SJSA1 (cell line): ENCODE results near the gene FMN2. TPM values are rescaled to one million over a fixed set of nuclear protein-coding genes. Genes with fewer than 3 reads are reported as not detected.
A peak's percentile ranks its signal among the peaks of the same experiment; 100 is the strongest.

Source experiments
- DNase-seq, 2 experiments: peaks; one replicate each; pipeline ENCODE4 v3.0.0-alpha.2; 2015 to 2020; ENCODE audit warnings: low spot score in 2 of 2, low read depth in 1 of 2
- H3K27ac ChIP-seq: fragments of 250-450 bp; sonication (Bioruptor Pico); 2 replicates; pipeline ENCODE4 v1.5.1; 2020; ENCODE audit warnings: mild to moderate bottlenecking, moderate library complexity
- H3K27me3 ChIP-seq: fragments of 250-450 bp; sonication (Bioruptor Pico); replicated peaks from 2 replicates; pipeline ENCODE4 v1.5.1; 2020; ENCODE audit warnings: mild to moderate bottlenecking, moderate library complexity
- H3K36me3 ChIP-seq: fragments of 250-450 bp; sonication (Bioruptor Pico); 2 replicates; pipeline ENCODE4 v1.5.1; 2020; ENCODE audit warnings: mild to moderate bottlenecking
- H3K4me1 ChIP-seq: fragments of 250-450 bp; sonication (Bioruptor Pico); replicated peaks from 2 replicates; pipeline ENCODE4 v1.6.1; 2021; ENCODE audit warnings: mild to moderate bottlenecking
- H3K4me3 ChIP-seq: fragments of 250-450 bp; sonication (Bioruptor Pico); 2 replicates; pipeline ENCODE4 v1.5.1; 2020; ENCODE audit warnings: mild to moderate bottlenecking
- H3K9me3 ChIP-seq: fragments of 250-450 bp; sonication (Bioruptor Pico); replicated peaks from 2 replicates; pipeline ENCODE4 v1.5.1; 2020; ENCODE audit warnings: mild to moderate bottlenecking
- total RNA-seq: library from RNA; depleted of rRNA; stranded (reverse); fragments of >200 nt; shearing (Covaris generic); gene quantifications from 2 replicates; pipeline ENCODE4 v1.2.3, GENCODE V29; 2014

Gene FMN2
- total RNA-seq, 1 experiment from 2014 or later: 12.7 TPM

DNA sequence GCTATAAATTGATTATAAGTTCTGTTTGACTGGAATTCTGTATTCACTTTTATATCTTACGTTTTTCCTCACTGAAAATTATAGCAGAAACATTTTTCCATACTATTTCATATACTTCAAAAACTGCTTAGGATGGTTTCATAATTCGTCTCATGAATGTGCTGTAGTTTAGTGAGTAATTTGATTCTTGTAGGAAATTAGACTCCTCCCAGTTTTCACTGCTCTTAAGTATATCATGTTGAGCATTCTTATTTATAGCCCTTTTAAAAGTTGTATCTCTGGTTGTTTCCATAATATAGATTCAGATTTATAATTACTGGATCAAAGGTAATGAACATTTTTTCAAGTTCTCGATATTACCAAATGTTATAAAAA lies 250.6 kb downstream of the FMN2 start:
- no peak for DNase-seq
- H3K4me3 ChIP-seq: no peak overlapping the region
- no peaks in the 10 kb centered on the region for H3K27me3 ChIP-seq
- peaks cover 4% of the 10 kb centered on the region for H3K4me1 ChIP-seq
- H3K9me3 ChIP-seq: no peaks in the 10 kb centered on the region
- H3K36me3 ChIP-seq: no peaks in the 10 kb centered on the region
- H3K27ac ChIP-seq: no peak overlapping the region

DNA sequence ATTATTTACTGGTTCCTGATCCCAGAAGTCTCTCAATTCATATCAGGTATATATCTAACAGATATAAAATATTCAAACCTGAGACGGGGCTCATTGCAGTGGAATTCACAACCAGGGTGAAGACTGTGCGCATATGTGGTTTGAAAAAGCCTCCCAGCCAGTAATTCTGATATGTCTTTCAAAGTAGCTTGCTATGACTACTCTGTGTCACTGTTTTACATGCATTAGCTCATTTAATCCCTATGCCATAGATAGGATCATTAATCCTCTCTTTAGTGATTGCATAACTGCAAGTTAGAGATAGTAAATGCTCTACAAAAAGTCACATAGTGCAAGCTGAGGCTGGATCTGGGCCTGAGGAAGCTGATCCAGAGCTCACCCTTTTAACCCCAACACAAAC lies 251.4 kb downstream of the FMN2 start:
- no peak for DNase-seq
- Histone ChIP-seq H3K9me3 (no peaks in the 10 kb centered on the region), H3K4me1 (peaks cover 4% of the 10 kb centered on the region), H3K4me3 (no peak overlapping the region), H3K36me3 (no peaks in the 10 kb centered on the region), H3K27ac (no peak overlapping the region), H3K27me3 (no peaks in the 10 kb centered on the region)

DNA sequence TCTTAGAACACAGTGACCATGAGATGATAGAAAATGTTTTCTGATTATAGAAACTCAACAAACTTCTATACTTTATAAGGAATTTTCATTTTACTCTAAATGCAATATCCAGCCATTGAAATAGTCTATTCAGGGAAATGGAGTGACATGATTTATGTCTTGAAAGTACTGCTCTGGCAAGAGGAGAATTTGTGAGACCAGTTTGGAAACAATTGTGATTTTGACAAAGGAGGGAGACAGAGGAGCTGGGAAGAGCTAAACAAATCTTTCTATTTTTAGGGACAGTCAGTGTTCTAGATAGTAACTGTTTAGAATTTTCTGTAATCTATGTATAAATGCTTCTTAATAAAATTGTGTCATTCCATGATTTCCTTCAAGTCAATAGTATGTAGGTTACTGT lies 252.3 kb downstream of the FMN2 start:
- H3K27ac ChIP-seq: no peak overlapping the region
- H3K4me3 ChIP-seq: no peak overlapping the region
- H3K9me3 ChIP-seq: no peaks in the 10 kb centered on the region
- no peaks in the 10 kb centered on the region for H3K36me3 ChIP-seq
- no peaks in the 10 kb centered on the region for H3K27me3 ChIP-seq
- H3K4me1 ChIP-seq: peaks cover 4% of the 10 kb centered on the region
- no peak for DNase-seq

DNA sequence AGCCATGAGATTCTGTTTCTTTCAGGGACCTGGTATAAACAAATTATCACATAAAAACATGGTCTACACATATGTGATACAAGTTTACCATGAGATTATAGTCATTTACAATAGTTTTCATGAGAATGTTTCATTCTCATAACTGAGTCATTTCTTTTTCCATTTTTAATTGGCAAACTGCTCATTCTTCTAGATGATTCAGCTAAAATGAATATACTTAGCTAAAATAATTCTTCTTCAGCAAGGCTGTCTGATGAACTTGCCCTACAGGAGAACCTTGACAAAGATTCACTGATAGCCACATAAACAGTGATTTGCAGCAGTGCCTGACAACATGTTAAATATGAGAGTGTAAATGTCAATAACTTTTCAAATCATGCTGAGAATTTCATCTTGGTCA lies 253.2 kb downstream of the FMN2 start:
- Histone ChIP-seq H3K27me3 (no peaks in the 10 kb centered on the region), H3K9me3 (no peaks in the 10 kb centered on the region), H3K4me1 (peaks cover 4% of the 10 kb centered on the region), H3K36me3 (no peaks in the 10 kb centered on the region), H3K27ac (no peak overlapping the region), H3K4me3 (no peak overlapping the region)
- no peak for DNase-seq

DNA sequence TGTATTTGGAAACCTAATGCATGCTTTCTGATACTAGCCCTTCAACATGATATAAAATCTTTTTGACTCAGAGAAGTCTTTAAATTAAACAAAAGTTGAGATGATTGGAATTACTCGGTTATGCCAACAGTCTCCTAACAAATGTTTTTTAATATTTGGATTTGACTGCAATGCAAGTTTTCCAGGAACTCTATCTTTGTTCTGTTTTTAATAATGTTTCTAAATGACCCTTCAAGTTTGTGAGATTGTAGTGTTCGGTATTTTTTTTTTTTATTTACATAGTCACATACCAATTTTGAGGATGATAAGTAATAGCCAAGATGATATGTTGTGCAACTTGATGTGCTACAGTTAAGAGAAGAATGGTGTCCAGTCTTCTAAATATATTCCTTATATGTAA lies 258.0 kb downstream of the FMN2 start:
- Histone ChIP-seq H3K4me1 (peaks cover 40% of the 10 kb centered on the region), H3K27ac (no peak overlapping the region), H3K9me3 (no peaks in the 10 kb centered on the region), H3K4me3 (no peak overlapping the region), H3K36me3 (no peaks in the 10 kb centered on the region), H3K27me3 (no peaks in the 10 kb centered on the region)
- no peak for DNase-seq

DNA sequence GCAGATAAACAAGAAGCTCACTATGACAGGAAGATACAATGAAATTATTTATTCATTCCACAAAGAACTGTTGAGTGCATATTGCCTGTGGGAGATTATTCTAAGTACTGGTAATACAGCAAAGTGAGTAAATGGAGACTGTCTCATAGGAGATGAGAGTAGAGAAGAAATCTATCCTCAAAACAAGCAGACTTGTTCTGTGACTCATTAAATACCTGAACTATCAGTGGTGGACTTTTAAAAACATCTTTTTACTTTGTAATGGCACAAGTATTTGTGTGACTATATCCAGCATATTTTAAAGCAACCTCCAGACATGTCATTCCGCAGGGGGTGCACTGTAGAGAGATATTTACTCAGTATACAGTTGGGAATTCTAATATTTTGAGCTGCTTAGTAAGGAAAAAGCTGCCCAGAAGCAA lies 259.2 kb downstream of the FMN2 start:
- peak in 1 of 2 experiments; percentile 64 for DNase-seq
- H3K27ac ChIP-seq: peak overlapping the region; percentile 52
- no peaks in the 10 kb centered on the region for H3K36me3 ChIP-seq
- no peaks in the 10 kb centered on the region for H3K9me3 ChIP-seq
- no peaks in the 10 kb centered on the region for H3K27me3 ChIP-seq
- peaks cover 42% of the 10 kb centered on the region for H3K4me1 ChIP-seq
- H3K4me3 ChIP-seq: no peak overlapping the region

DNA sequence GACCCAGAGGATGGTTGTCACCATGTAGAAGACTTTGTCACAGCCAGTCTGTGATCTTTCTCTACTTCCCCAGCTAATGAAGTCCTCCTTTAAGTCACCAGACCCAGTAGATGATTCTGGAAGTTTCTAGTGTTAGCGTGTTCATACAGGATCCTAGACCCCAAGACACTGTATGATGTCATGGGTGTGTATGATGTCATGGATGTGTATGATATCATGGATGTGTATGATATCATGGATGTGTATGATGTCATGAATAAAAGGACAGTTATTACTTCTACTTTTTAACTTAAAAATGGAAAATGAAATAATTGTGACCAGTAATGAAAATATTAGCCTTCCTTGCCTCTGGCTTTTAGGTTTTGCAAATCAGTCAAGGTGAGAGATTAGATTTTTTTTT lies 260.0 kb downstream of the FMN2 start:
- Histone ChIP-seq H3K9me3 (no peaks in the 10 kb centered on the region), H3K27ac (peak overlapping the region; percentile 46), H3K4me1 (peaks cover 42% of the 10 kb centered on the region), H3K4me3 (no peak overlapping the region), H3K27me3 (no peaks in the 10 kb centered on the region), H3K36me3 (no peaks in the 10 kb centered on the region)
- DNase-seq: peak in 1 of 2 experiments; percentile 12

DNA sequence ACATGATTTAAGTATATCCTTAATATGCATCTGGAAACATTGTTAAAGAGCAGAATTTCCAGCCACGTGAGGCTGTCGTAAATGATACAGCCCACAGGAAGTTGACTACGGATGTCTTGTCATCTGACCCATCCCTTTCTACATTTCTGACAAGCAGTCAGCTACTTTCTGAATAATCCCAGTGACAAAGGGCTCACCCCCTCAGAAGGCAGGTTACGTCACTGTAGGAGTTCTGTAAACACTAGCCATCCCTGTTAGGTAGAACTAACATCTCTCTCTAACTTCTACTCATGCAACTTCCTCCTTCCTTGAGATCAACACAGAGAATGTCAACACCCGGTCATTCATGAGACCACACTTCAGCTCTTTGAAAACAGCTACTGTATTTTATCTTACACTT lies 261.1 kb downstream of the FMN2 start:
- H3K9me3 ChIP-seq: no peaks in the 10 kb centered on the region
- H3K27me3 ChIP-seq: no peaks in the 10 kb centered on the region
- no peak overlapping the region for H3K4me3 ChIP-seq
- 0 out of 2 replicates have a peak, but pooled peaks cover under 1% of the 10 kb centered on the region for H3K36me3 ChIP-seq
- peaks cover 42% of the 10 kb centered on the region for H3K4me1 ChIP-seq
- peak overlapping the region; percentile 46 for H3K27ac ChIP-seq
- peak; percentile 48 to 57 for DNase-seq

DNA sequence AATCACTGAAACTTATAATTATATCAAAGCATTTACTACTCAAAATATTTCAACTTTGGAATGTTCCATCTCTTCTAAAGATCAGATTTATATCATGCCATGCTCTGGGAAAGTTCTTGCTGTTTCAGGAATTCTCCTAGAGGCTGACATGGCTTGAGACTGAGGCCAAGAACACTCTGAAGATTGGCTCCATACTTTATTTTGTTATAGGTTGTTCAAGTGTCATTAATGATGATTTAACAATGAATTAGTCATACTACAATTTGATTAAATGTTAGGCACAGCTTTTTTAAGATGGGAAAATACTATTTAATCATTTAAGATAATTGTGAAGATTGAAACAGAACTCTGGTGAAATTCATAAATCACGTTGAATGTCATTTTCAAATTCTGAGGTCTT lies 264.9 kb downstream of the FMN2 start:
- DNase-seq: no peak
- Histone ChIP-seq H3K27me3 (no peaks in the 10 kb centered on the region), H3K36me3 (peaks cover 18% of the 10 kb centered on the region), H3K9me3 (no peaks in the 10 kb centered on the region; the same call in none of the 2 replicates), H3K4me3 (no peak overlapping the region), H3K27ac (no peak overlapping the region), H3K4me1 (peaks cover 26% of the 10 kb centered on the region)

DNA sequence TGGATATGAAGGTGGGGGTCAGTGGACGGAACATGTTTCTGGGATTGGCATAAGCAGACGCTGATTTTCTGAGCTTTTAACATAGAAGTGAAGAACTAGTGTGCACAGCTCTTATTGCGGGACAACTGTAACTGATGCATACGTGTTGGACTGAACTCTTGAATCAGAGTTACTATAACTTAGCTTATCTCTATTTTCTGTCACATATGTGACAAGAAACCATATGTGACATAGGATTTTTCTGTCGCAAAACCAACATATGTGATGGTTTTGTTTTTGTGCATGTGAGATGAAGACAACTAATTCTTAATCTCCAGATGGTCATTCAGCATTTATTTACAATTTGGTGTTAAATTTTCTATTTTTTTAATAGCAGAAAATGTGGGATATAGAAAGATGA lies 270.4 kb downstream of the FMN2 start:
- Histone ChIP-seq H3K36me3 (peaks cover 21% of the 10 kb centered on the region), H3K4me3 (no peak overlapping the region)

DNA sequence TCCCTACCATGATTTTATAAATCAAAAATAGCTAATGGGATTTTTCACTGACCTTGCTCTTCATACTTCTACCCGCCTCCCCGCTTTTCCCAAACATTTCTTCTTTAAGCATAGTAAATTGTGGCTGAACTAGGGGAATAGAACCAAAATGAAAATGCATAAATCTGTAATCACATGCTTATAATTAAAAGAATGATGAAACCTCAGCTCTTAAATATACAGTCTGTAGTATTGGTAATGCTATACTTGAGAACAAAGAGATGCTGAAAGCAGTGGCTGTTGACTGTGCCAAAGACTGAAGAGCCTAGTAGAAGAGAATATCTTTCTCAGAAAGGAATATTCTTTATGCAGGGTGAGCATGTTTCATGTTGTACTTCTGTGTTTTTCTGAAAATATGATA lies 271.1 kb downstream of the FMN2 start:
- Histone ChIP-seq H3K4me1 (no peaks in the 10 kb centered on the region), H3K4me3 (no peak overlapping the region), H3K27ac (no peak overlapping the region), H3K27me3 (no peaks in the 10 kb centered on the region), H3K9me3 (no peaks in the 10 kb centered on the region; the same call in none of the 2 replicates), H3K36me3 (peaks cover 19% of the 10 kb centered on the region)
- DNase-seq: no peak

More for the DNA sequence above, 270.4 kb downstream of the FMN2 start:
- Histone ChIP-seq H3K27me3 (no peaks in the 10 kb centered on the region), H3K27ac (no peak overlapping the region), H3K4me1 (no peaks in the 10 kb centered on the region), H3K9me3 (no peaks in the 10 kb centered on the region; the same call in none of the 2 replicates)
- no peak for DNase-seq

DNA sequence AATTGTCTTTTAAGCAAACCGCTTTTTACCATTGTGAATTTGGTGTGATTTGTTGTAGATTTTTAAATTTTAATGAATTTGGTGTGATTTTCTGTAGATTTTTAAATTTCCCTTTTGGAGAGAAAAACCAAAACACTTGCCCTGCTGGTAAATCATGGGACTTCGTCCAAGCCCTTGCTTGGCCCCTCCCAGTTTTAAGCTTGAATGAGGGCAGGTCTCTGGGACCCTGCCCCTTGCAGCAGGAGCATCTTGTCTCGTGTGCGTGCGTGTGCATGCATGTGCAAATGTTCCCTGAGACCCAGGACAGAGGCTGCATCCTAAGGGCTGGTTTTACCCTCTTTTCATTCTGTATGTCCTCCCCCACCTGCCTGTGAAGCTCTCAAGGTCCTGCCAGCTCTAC lies 271.6 kb downstream of the FMN2 start:
- no peak for DNase-seq
- Histone ChIP-seq H3K9me3 (no peaks in the 10 kb centered on the region; the same call in none of the 2 replicates), H3K4me3 (no peak overlapping the region), H3K27me3 (no peaks in the 10 kb centered on the region), H3K4me1 (no peaks in the 10 kb centered on the region), H3K27ac (no peak overlapping the region), H3K36me3 (peaks cover 16% of the 10 kb centered on the region)

DNA sequence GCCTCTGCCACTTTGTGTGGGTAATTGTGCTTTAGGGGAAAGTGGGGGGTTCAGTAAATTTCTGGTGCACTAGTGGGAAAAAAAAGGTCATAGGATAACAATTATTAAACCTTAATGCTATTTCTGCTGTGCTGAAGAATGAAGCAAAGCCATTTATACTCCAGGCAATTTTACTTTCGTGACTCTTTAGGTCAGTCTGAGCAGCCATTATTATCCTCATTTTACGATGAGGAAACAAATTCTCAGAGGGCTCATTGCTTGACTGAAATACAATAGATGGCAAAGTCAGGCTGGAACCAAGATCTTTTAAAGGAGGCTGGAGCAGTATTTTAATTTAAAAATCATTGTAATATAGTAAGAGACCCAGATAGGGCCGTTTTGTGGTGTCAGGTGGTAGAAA lies 272.2 kb downstream of the FMN2 start:
- H3K9me3 ChIP-seq: no peaks in the 10 kb centered on the region; the same call in none of the 2 replicates
- H3K4me1 ChIP-seq: no peaks in the 10 kb centered on the region
- H3K36me3 ChIP-seq: peaks cover 16% of the 10 kb centered on the region
- no peak overlapping the region for H3K27ac ChIP-seq
- H3K27me3 ChIP-seq: no peaks in the 10 kb centered on the region
- H3K4me3 ChIP-seq: no peak overlapping the region
- no peak for DNase-seq

DNA sequence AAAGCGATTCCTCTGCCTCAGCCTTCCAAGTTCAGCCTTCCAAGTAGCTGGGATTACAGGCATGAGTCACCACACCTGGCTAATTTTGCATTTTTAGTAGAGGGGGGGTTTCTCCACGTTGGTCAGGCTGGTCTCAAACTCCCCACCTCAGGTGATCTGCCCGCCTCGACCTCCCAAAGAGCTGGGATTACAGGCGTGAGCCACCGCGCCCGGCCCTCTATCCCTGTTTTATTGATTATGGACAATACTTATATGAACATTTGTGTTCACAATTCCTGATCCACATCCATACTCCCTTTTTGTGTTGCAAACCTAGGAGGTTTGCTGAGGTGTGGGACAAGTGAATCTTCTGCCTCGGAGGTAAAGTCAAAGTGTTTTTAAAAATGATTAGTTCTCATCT lies 275.0 kb downstream of the FMN2 start:
- Histone ChIP-seq H3K27ac (no peak overlapping the region), H3K9me3 (no peaks in the 10 kb centered on the region), H3K4me3 (no peak overlapping the region), H3K4me1 (no peaks in the 10 kb centered on the region), H3K36me3 (peaks cover 3% of the 10 kb centered on the region; the same call in 1 of the 2 replicates), H3K27me3 (no peaks in the 10 kb centered on the region)
- DNase-seq: no peak

DNA sequence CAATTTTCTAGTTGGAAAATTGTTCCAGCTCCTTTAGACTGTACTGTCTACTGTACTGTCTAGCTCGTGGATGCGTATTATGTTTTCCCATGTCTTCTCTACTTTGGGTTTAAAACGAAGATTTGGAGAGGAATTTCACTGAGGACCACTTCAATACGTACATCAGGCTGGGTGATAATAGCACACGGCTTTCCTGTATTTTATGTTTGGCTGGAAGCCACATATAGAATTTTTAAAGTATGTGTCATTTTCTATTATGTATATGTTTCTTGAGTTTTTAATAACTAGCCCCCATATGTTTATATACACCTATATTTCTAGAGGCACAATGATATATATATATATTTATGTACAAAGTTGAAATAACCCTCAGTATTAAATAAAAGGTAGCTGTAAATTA lies 293.9 kb downstream of the FMN2 start:
- Histone ChIP-seq H3K36me3 (peaks cover 7% of the 10 kb centered on the region), H3K27ac (no peak overlapping the region), H3K27me3 (no peaks in the 10 kb centered on the region), H3K4me3 (no peak overlapping the region), H3K9me3 (peaks cover 4% of the 10 kb centered on the region; the same call in 1 of the 2 replicates), H3K4me1 (peaks cover 18% of the 10 kb centered on the region)
- no peak for DNase-seq
